A673 (cell line): ENCODE measurements around the gene NAALADL2.
"Not testable (repeated sequence)": the region's sequence is repeated elsewhere in the genome, so short reads cannot be mapped to it uniquely, and the experiment has no call there.

Experiments used
- CTCF ChIP-seq: fragments of 300-800, 200-600 bp; sonication (generic); conservative IDR thresholded peaks from 2 replicates; pipeline ENCODE4 v1.5.1; 2017; ENCODE audit warnings: low read depth, mild to moderate bottlenecking, antibody characterized with exemption, low read length, moderate library complexity, mixed read lengths
- EZH2 ChIP-seq: fragments of 200-600 bp; sonication (generic); IDR thresholded peaks from 2 replicates; pipeline ENCODE4 v1.6.1; 2017; ENCODE audit warnings: borderline replicate concordance, low read depth, mild to moderate bottlenecking, mixed read lengths, antibody characterized with exemption, low read length; ENCODE audit not compliant: poor library complexity, severe bottlenecking

GRCh38 chr3:175460849-175461399 lies 601.8 kb downstream of the NAALADL2 start:
- not testable (repeated sequence) for TF ChIP-seq CTCF, EZH2
